ENCODE data around the gene LZTR1.

LZTR1 gene

GRCh38 chr22:20965104-20965887 lies 16.8 kb upstream of the LZTR1 start:
- Histone ChIP-seq H3K27me3 (ENCODE audit: insufficient read depth, low read depth, severe bottlenecking) (no peaks in the 10 kb centered on the region), H3K9me3 (ENCODE audit: severe bottlenecking) (no peaks in the 10 kb centered on the region), H3K27ac (no peak overlapping the region; the same call in 1 of the 2 replicates), H3K4me3 (ENCODE audit: low read depth, low read length) (peak overlapping the region; percentile 37), H3K36me3 (no peaks in the 10 kb centered on the region)
- TF ChIP-seq CTCF (IDR thresholded peaks at IDR 0.05; ENCODE audit: low read depth, low read length) = no peak
- no peak for DNase-seq

DNA sequence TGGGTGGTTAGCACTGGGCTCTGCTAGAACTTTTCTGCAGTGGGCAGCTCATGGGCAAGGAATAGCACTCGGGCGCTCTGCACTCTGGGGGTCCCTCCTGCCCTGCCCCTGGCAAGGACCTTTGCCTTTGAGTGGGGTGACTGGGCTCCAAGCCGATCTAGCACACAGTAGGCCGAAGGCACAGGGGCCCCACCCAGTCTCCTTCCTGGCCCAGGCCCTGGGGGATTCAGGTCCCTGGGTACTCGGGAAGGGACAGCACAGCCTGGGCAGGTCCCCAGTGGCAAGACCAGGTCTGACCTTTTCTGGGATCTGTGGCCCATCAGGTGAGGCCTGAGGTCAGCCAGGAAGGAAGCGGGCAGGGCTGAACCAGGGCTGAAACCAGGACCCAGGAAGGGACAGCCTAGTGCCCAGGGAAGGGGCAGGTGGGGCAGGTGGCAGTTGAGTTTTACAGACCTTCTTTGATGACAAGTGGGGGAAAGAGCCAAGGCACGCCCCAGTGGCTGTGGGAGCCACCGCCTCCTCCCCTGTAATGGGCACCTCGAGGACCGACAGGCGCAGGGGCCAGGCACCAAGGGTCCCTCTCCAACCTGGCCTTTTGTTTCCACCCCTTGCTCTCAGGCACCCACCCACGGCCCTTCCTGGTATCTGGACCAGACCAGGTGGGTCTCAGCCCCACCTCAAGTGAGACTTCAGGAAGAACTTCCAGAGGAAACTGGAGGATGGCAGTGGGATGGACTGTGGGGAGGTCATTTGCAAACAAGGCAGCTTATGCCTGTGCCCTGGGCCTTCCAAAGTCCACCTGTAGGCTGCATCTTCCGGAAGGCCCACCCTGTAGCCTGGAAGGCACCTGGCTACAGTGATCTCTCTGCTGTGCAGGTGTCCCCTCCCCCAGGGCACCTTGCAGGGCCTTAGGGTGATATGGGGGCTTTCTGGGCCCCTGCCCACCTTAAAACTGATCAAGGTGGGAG lies 15.9 kb upstream of the LZTR1 start:
- H3K27ac ChIP-seq = no peak overlapping the region; the same call in 1 of the 2 replicates
- H3K36me3 ChIP-seq = no peaks in the 10 kb centered on the region
- DNase-seq = no peak
- H3K9me3 ChIP-seq (ENCODE audit: severe bottlenecking) = no peaks in the 10 kb centered on the region
- H3K4me3 ChIP-seq (ENCODE audit: low read depth, low read length) = no peak overlapping the region
- no peak for TF ChIP-seq CTCF (IDR thresholded peaks at IDR 0.05; ENCODE audit: low read depth, low read length)
- no peaks in the 10 kb centered on the region for H3K27me3 ChIP-seq (ENCODE audit: insufficient read depth, low read depth, severe bottlenecking)

DNA sequence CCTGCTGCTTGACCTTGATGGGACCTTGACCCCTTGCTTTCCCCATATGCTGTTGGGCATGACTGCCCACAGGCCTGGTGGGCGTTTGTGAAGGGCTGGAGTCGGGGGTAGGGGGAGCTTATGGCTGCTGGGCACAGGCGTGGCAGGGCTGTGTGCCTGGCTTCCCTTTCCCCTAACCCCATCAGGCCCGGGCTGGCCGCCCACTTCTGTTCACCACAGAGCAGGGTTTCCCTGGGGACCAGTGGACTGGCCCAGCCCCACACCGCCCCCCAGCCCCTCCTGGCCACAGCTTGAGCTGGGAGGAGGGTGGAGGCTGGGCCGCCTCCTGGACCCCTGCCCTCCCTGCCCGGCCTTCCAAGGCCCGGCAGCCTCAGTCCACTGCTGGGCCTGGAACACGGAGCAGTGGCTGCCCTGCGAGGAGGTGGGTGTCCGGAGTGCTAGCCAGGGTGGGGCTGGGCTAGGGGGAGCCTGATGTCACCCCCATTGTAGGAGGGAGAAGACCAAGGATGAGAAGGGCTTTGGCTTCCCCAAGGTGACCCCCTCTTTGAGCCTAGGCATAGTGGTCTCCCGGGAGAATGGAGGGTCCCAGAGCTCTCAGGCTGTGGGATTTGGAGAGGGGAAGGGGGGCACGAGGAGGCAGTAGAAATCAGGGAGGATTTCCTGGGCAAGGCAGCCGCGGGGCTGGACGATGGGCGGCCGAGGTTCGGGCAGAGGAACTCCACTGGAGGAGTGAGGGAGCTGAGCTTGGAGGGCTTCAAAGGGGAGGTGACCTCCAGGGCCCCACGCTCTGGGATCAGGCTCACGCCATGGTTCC lies 15.0 kb upstream of the LZTR1 start, which contains the start of gene AIFM3:
Gene AIFM3, plus strand, starts transcription at position 373 of the 814 bp plus-strand sequence. CDS start 690 bp downstream, outside the sequence.
- no peak for DNase-seq
- Histone ChIP-seq H3K27ac (peak within 1 kb of the TSS; percentile 82), H3K27me3 (ENCODE audit: insufficient read depth, low read depth, severe bottlenecking) (no peaks in the 10 kb centered on the region), H3K9me3 (ENCODE audit: severe bottlenecking) (no peaks in the 10 kb centered on the region), H3K36me3 (no peaks in the 10 kb centered on the region), H3K4me3 (ENCODE audit: low read depth, low read length) (no peak within 1 kb of the TSS; the same call in 1 of the 2 replicates)
- TF ChIP-seq CTCF (IDR thresholded peaks at IDR 0.05; ENCODE audit: low read depth, low read length) = no peak

DNA sequence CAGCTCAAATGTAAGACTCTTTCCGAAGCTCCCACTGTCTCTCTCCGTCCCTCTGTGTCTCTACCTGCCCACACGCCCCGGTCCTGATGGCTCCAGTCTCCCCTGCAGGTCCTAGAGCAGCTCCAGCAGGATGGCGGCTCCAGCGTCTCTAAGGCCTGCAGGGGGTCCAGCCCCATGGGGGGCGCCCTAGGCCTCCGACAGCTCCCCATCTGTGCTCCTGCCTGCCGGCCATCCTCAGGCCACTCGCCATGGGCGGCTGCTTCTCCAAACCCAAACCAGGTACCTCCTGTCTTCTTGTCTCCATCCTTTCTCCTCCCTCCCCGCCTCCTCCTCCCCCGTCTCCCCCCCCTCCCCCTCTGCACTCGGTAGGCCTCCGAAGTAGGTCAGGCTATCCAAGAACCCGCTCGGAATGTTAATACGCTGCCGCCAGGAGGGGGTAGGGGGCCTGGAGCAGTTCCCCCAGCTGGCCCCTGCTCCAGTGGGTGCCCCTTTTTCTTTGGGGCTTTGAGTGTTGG lies 14.3 kb upstream of the LZTR1 start:
- H3K27ac ChIP-seq = peak overlapping the region; percentile 82
- H3K4me3 ChIP-seq (ENCODE audit: low read depth, low read length) = no peak overlapping the region; the same call in 1 of the 2 replicates
- no peaks in the 10 kb centered on the region for H3K36me3 ChIP-seq
- no peaks in the 10 kb centered on the region for H3K9me3 ChIP-seq (ENCODE audit: severe bottlenecking)
- no peaks in the 10 kb centered on the region for H3K27me3 ChIP-seq (ENCODE audit: insufficient read depth, low read depth, severe bottlenecking)
- 0 out of 2 replicates have a peak, but pooled peaks have one; percentile 3 for TF ChIP-seq CTCF (IDR thresholded peaks at IDR 0.05; ENCODE audit: low read depth, low read length)
- peak; percentile 63 for DNase-seq
